Measurements from ENCODE around the gene NSD2. TPM values are rescaled to one million over a fixed set of nuclear protein-coding genes. Genes with fewer than 3 reads are reported as not detected.

NSD2 gene
- total RNA-seq, 1 donor from 2014 or later: 138 TPM

- Mint-ChIP-seq H3K9me3 (ENCODE audit: unreplicated experiment) (peaks cover 2% of the 10 kb centered on the region), H3K27me3 (ENCODE audit: unreplicated experiment) (no peaks in the 10 kb centered on the region), H3K36me3 (ENCODE audit: unreplicated experiment) (no peaks in the 10 kb centered on the region), H3K4me3 (ENCODE audit: unreplicated experiment) (no peak overlapping the region), H3K27ac (ENCODE audit: unreplicated experiment) (no peak overlapping the region), H3K4me1 (ENCODE audit: low read depth, unreplicated experiment) (no peaks in the 10 kb centered on the region)
- DNase-seq: no peak
- TF ChIP-seq, protein P1, sequence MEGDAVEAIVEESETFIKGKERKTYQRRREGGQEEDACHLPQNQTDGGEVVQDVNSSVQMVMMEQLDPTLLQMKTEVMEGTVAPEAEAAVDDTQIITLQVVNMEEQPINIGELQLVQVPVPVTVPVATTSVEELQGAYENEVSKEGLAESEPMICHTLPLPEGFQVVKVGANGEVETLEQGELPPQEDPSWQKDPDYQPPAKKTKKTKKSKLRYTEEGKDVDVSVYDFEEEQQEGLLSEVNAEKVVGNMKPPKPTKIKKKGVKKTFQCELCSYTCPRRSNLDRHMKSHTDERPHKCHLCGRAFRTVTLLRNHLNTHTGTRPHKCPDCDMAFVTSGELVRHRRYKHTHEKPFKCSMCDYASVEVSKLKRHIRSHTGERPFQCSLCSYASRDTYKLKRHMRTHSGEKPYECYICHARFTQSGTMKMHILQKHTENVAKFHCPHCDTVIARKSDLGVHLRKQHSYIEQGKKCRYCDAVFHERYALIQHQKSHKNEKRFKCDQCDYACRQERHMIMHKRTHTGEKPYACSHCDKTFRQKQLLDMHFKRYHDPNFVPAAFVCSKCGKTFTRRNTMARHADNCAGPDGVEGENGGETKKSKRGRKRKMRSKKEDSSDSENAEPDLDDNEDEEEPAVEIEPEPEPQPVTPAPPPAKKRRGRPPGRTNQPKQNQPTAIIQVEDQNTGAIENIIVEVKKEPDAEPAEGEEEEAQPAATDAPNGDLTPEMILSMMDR (IDR thresholded peaks at IDR 0.05; ENCODE audit: partially characterized antibody, unreplicated experiment): no peak
These were observed 82.1 kb downstream of the NSD2 start for GRCh38 chr4:1953335-1953734.

- H3K4me1 Mint-ChIP-seq (ENCODE audit: low read depth, unreplicated experiment): peaks cover 8% of the 10 kb centered on the region
- peaks cover 3% of the 10 kb centered on the region for H3K9me3 Mint-ChIP-seq (ENCODE audit: unreplicated experiment)
- no peaks in the 10 kb centered on the region for H3K27me3 Mint-ChIP-seq (ENCODE audit: unreplicated experiment)
- TF ChIP-seq, protein P1 (IDR thresholded peaks at IDR 0.05; ENCODE audit: partially characterized antibody, unreplicated experiment): no peak
- DNase-seq: no peak
- no peak overlapping the region for H3K27ac Mint-ChIP-seq (ENCODE audit: unreplicated experiment)
- H3K4me3 Mint-ChIP-seq (ENCODE audit: unreplicated experiment): no peak overlapping the region
- H3K36me3 Mint-ChIP-seq (ENCODE audit: unreplicated experiment): no peaks in the 10 kb centered on the region
These were observed 85.4 kb downstream of the NSD2 start for GRCh38 chr4:1956631-1957030.

DNA sequence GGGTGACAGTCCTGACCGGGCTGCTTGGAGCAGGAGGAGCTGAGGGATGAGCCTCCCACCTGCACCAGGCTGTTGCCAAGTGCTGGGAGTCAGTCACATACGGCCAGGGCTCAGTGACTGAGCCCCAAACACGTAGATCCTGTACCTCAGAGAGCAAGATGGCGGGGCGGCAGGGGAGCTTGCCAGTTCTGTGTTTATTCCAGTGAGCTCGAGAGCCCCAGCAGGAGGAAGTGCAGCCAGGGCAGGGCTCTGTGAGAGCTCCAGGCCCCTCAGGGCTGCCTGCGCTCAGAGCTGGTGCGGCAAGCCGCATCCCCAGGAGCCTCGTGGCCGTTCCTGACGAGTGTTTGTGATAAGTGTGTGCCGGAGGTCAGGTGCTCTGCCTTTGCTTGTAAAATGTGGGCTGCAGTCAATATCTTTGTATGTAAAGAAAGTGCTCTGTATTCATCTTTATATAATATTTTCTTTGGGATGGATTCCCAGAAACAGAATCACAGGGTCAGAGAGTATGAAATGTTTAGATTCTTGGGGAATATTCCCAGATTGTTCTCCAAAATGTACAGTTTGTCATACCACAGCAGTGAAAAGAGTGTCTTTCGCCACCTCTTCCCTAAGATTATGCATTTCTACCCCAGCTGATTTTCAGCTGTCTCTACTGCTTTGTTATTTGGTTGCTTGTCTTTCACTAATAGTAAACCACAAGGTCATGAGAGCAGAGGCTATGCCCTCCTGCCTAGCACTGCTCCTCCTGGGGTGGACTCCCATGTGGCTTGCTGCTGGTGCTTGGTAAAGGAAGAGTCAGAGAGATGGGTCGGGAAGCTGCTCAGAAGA, 87.3 kb downstream of the NSD2 start:
- peaks cover 5% of the 10 kb centered on the region for H3K9me3 Mint-ChIP-seq (ENCODE audit: unreplicated experiment)
- no peaks in the 10 kb centered on the region for H3K27me3 Mint-ChIP-seq (ENCODE audit: unreplicated experiment)
- TF ChIP-seq, protein P1 (IDR thresholded peaks at IDR 0.05; ENCODE audit: partially characterized antibody, unreplicated experiment): no peak
- H3K36me3 Mint-ChIP-seq (ENCODE audit: unreplicated experiment): peaks cover 5% of the 10 kb centered on the region
- no peak overlapping the region for H3K27ac Mint-ChIP-seq (ENCODE audit: unreplicated experiment)
- DNase-seq: no peak
- H3K4me3 Mint-ChIP-seq (ENCODE audit: unreplicated experiment): no peak overlapping the region
- peaks cover 11% of the 10 kb centered on the region for H3K4me1 Mint-ChIP-seq (ENCODE audit: low read depth, unreplicated experiment)

DNA sequence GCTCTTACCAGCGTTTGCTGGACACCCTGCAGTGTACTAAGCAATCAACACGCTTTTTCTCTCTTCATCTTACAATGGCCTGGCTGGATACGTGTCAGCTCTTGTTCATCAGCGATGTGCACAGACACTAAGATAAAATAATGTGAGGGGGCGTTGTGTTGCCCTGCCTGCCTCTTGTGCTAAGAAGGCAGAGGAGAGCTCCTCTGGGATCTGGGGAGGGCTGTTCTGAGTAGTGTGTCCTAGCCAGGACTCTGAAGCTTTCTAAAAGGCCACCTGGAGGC, 87.9 kb downstream of the NSD2 start:
- Mint-ChIP-seq H3K4me3 (ENCODE audit: unreplicated experiment) (no peak overlapping the region), H3K4me1 (ENCODE audit: low read depth, unreplicated experiment) (peaks cover 11% of the 10 kb centered on the region), H3K9me3 (ENCODE audit: unreplicated experiment) (peaks cover 5% of the 10 kb centered on the region), H3K27ac (ENCODE audit: unreplicated experiment) (no peak overlapping the region), H3K36me3 (ENCODE audit: unreplicated experiment) (peaks cover 5% of the 10 kb centered on the region), H3K27me3 (ENCODE audit: unreplicated experiment) (no peaks in the 10 kb centered on the region)
- TF ChIP-seq, protein P1 (IDR thresholded peaks at IDR 0.05; ENCODE audit: partially characterized antibody, unreplicated experiment): no peak
- DNase-seq: no peak

- TF ChIP-seq, protein P1 (IDR thresholded peaks at IDR 0.05; ENCODE audit: partially characterized antibody, unreplicated experiment): no peak
- DNase-seq: no peak
- H3K4me3 Mint-ChIP-seq (ENCODE audit: unreplicated experiment): no peak overlapping the region
- H3K4me1 Mint-ChIP-seq (ENCODE audit: low read depth, unreplicated experiment): peaks cover 11% of the 10 kb centered on the region
- no peaks in the 10 kb centered on the region for H3K27me3 Mint-ChIP-seq (ENCODE audit: unreplicated experiment)
- peaks cover 8% of the 10 kb centered on the region for H3K9me3 Mint-ChIP-seq (ENCODE audit: unreplicated experiment)
- H3K36me3 Mint-ChIP-seq (ENCODE audit: unreplicated experiment): peaks cover 13% of the 10 kb centered on the region
- no peak overlapping the region for H3K27ac Mint-ChIP-seq (ENCODE audit: unreplicated experiment)
These were observed 89.1 kb downstream of the NSD2 start for GRCh38 chr4:1960170-1960825.
